Astrocyte (in vitro differentiated cells and primary cell): ENCODE measurements around the gene CLCN4. TPM values are rescaled to one million over a fixed set of nuclear protein-coding genes. Genes with fewer than 3 reads are reported as not detected.

Experiments used
- DNase-seq: peaks from one replicate; pipeline ENCODE4 v3.0.0-alpha.2; 2010; ENCODE audit warnings: low read depth
- FAIRE-seq: peaks from 2 replicates; lab custom pipeline; 2011; peaks lifted over from hg19 to GRCh38; lab: Jason Lieb, UNC
- H2AFZ ChIP-seq: 2 replicates; pipeline ENCODE4 v1.6.0; 2012; ENCODE audit warnings: low read depth, low read length, inconsistent platforms
- H3K27ac ChIP-seq: 2 replicates; pipeline ENCODE4 v1.5.1; 2011; ENCODE audit warnings: low read depth, low read length, inconsistent platforms
- H3K27me3 ChIP-seq: 2 replicates; pipeline ENCODE4 v1.6.0; 2011; ENCODE audit warnings: low read length, inconsistent platforms; ENCODE audit not compliant: insufficient read depth
- H3K36me3 ChIP-seq: 2 replicates; pipeline ENCODE4 v1.5.1; 2011; ENCODE audit warnings: low read length, inconsistent platforms; ENCODE audit not compliant: insufficient read depth
- H3K4me1 ChIP-seq: 2 replicates; pipeline ENCODE4 v1.5.1; 2011; ENCODE audit warnings: low read length, inconsistent platforms; ENCODE audit not compliant: insufficient read depth
- H3K4me2 ChIP-seq: 2 replicates; pipeline ENCODE4 v1.6.0; 2012; ENCODE audit warnings: low read length, inconsistent platforms
- H3K4me3 ChIP-seq: 2 replicates; pipeline ENCODE4 v1.5.1; 2011; ENCODE audit warnings: low read depth, mild to moderate bottlenecking, low read length, inconsistent platforms; ENCODE audit not compliant: insufficient read depth
- H3K79me2 ChIP-seq: 2 replicates; pipeline ENCODE4 v1.6.0; 2012; ENCODE audit warnings: mild to moderate bottlenecking, low read length, inconsistent platforms; ENCODE audit not compliant: insufficient read depth
- H3K9ac ChIP-seq: 2 replicates; pipeline ENCODE4 v1.6.0; 2012; ENCODE audit warnings: mild to moderate bottlenecking, low read length, inconsistent platforms
- H3K9me3 ChIP-seq: 2 replicates; pipeline ENCODE4 v1.5.1; 2012; ENCODE audit warnings: low read depth, mild to moderate bottlenecking, low read length, inconsistent platforms; ENCODE audit not compliant: insufficient read depth
- H4K20me1 ChIP-seq: 2 replicates; pipeline ENCODE4 v1.6.0; 2012; ENCODE audit warnings: low read length, inconsistent platforms; ENCODE audit not compliant: insufficient read depth
- H3K27ac Mint-ChIP-seq: one replicate; pipeline ENCODE4 v1.8.0; 2021; ENCODE audit warnings: mild to moderate bottlenecking, mixed read lengths; ENCODE audit not compliant: unreplicated experiment
- H3K27me3 Mint-ChIP-seq: one replicate; pipeline ENCODE4 v1.8.0; 2021; ENCODE audit warnings: low read depth, mixed read lengths; ENCODE audit not compliant: unreplicated experiment
- H3K36me3 Mint-ChIP-seq: one replicate; pipeline ENCODE4 v1.8.0; 2021; ENCODE audit warnings: low read depth, mixed read lengths; ENCODE audit not compliant: unreplicated experiment
- H3K4me1 Mint-ChIP-seq: one replicate; pipeline ENCODE4 v1.8.0; 2021; ENCODE audit warnings: low read depth, mixed read lengths; ENCODE audit not compliant: unreplicated experiment
- H3K4me3 Mint-ChIP-seq: one replicate; pipeline ENCODE4 v1.8.0; 2021; ENCODE audit warnings: mild to moderate bottlenecking, moderate library complexity, mixed read lengths; ENCODE audit not compliant: unreplicated experiment
- H3K9me3 Mint-ChIP-seq: one replicate; pipeline ENCODE4 v1.8.0; 2021; ENCODE audit warnings: mild to moderate bottlenecking, mixed read lengths; ENCODE audit not compliant: unreplicated experiment
- CTCF ChIP-seq: IDR thresholded peaks from 2 replicates; pipeline ENCODE4 v1.5.1; 2011; ENCODE audit warnings: low read depth, mild to moderate bottlenecking, inconsistent platforms, low read length, moderate library complexity; ENCODE audit not compliant: insufficient read depth
- EZH2 ChIP-seq: IDR thresholded peaks from 2 replicates; pipeline ENCODE4 v1.6.1; 2012; ENCODE audit warnings: mild to moderate bottlenecking, low read length, inconsistent platforms; ENCODE audit not compliant: insufficient read depth
- total RNA-seq: library from RNA; stranded (reverse); gene quantifications from 2 replicates; pipeline ENCODE4 v1.2.1, GENCODE V29; 2021

The CLCN4 gene
- total RNA-seq, 1 donor from 2014 or later, result 7.2 TPM

- no peak for FAIRE-seq
- Histone ChIP-seq H3K27me3 (no peaks in the 10 kb centered on the region), H3K9me3 (no peaks in the 10 kb centered on the region), H3K36me3 (peaks cover 7% of the 10 kb centered on the region), H3K9ac (no peak overlapping the region), H3K4me1 (no peaks in the 10 kb centered on the region), H4K20me1 (no peaks in the 10 kb centered on the region), H2AFZ (no peak overlapping the region), H3K4me3 (no peak overlapping the region), H3K79me2 (no peaks in the 10 kb centered on the region), H3K27ac (no peak overlapping the region), H3K4me2 (no peak overlapping the region)
- peaks cover 6% of the 10 kb centered on the region for H3K4me1 Mint-ChIP-seq
- H3K27me3 Mint-ChIP-seq, result no peaks in the 10 kb centered on the region
- no peaks in the 10 kb centered on the region for H3K9me3 Mint-ChIP-seq
- H3K36me3 Mint-ChIP-seq, result peaks cover 8% of the 10 kb centered on the region
- DNase-seq, result no peak
- H3K4me3 Mint-ChIP-seq, result no peak overlapping the region
- H3K27ac Mint-ChIP-seq, result no peak overlapping the region
- TF ChIP-seq CTCF, result no peak
- TF ChIP-seq EZH2, result no peak
Observed at GRCh38 chrX:10117301-10117700, 39.5 kb upstream of the CLCN4 start.

- DNase-seq (no peak), FAIRE-seq (peak; percentile 68)
- H3K36me3 ChIP-seq, result peaks cover 7% of the 10 kb centered on the region
- peaks cover 6% of the 10 kb centered on the region for H3K4me1 ChIP-seq
- TF ChIP-seq EZH2, result no peak
- no peak for TF ChIP-seq CTCF
- no peaks in the 10 kb centered on the region for H4K20me1 ChIP-seq
- H3K4me3 ChIP-seq, result no peak overlapping the region
- Mint-ChIP-seq H3K4me3 (no peak overlapping the region), H3K36me3 (peaks cover 7% of the 10 kb centered on the region), H3K4me1 (peaks cover 6% of the 10 kb centered on the region), H3K27me3 (no peaks in the 10 kb centered on the region), H3K27ac (no peak overlapping the region), H3K9me3 (no peaks in the 10 kb centered on the region)
- no peak overlapping the region for H3K27ac ChIP-seq
- H2AFZ ChIP-seq, result no peak overlapping the region
- no peaks in the 10 kb centered on the region for H3K79me2 ChIP-seq
- H3K9me3 ChIP-seq, result no peaks in the 10 kb centered on the region
- H3K9ac ChIP-seq, result no peak overlapping the region
- H3K4me2 ChIP-seq, result no peak overlapping the region
- no peaks in the 10 kb centered on the region for H3K27me3 ChIP-seq
Observed at GRCh38 chrX:10117864-10118377, 38.9 kb upstream of the CLCN4 start.

- Histone ChIP-seq H3K27ac (no peak overlapping the region), H2AFZ (no peak overlapping the region), H3K9me3 (no peaks in the 10 kb centered on the region), H4K20me1 (no peaks in the 10 kb centered on the region), H3K36me3 (peaks cover 7% of the 10 kb centered on the region), H3K79me2 (no peaks in the 10 kb centered on the region), H3K9ac (no peak overlapping the region), H3K4me3 (no peak overlapping the region), H3K4me1 (peaks cover 6% of the 10 kb centered on the region), H3K4me2 (no peak overlapping the region), H3K27me3 (no peaks in the 10 kb centered on the region)
- Mint-ChIP-seq H3K27me3 (no peaks in the 10 kb centered on the region), H3K4me3 (no peak overlapping the region), H3K27ac (no peak overlapping the region), H3K4me1 (peaks cover 7% of the 10 kb centered on the region), H3K9me3 (no peaks in the 10 kb centered on the region), H3K36me3 (peaks cover 7% of the 10 kb centered on the region)
- TF ChIP-seq EZH2, result no peak
- no peak for DNase-seq
- no peak for FAIRE-seq
Observed at GRCh38 chrX:10118530-10118929, 38.2 kb upstream of the CLCN4 start.
